Naive thymus-derived CD8-positive, alpha-beta T cell (primary cell): ENCODE measurements around the gene GPC6. TPM values are rescaled to one million over a fixed set of nuclear protein-coding genes. Genes with fewer than 3 reads are reported as not detected.
A peak's percentile ranks its signal among the peaks of the same experiment; 100 is the strongest.

ENCODE experiments used
- ATAC-seq, 2 donors: fragments of 150-1000 bp; cut with Tn5 transposase in 1 of 2; sonication (Bioruptor Pico), chemical (Tn5 transposase) in 1 of 2; 1 replicate in 1 of 2; 2 replicates in 1 of 2; pipeline ENCODE4 v1.10.0; 2021; ENCODE audit warnings: mild to moderate bottlenecking in 2 of 2, moderate library complexity in 2 of 2
- POLR2A ChIA-PET: fragments of 350-600 bp; sonication (Branson Sonifier 250); formaldehyde crosslinking; loops from one replicate; lab custom pipeline; 2021; ENCODE audit warnings: antibody characterized with exemption; lab: Charles Lee
- DNase-seq, 10 donors: peaks; one replicate each; pipeline versions ENCODE4 v3.0.0 to v3.0.0-alpha.2; 2020 to 2022
- H3K27ac Mint-ChIP-seq, 10 donors: one replicate each; pipeline ENCODE4 v1.8.0; 2020 to 2022; ENCODE audit warnings: mild to moderate bottlenecking in 10 of 10, mixed read lengths in 10 of 10, moderate library complexity in 4 of 10, inconsistent platforms in 1 of 10
- H3K27me3 Mint-ChIP-seq, 5 donors: one replicate each; pipeline ENCODE4 v1.8.0; 2021 to 2022; ENCODE audit warnings: mixed read lengths in 5 of 5
- H3K36me3 Mint-ChIP-seq, 3 donors: one replicate each; pipeline ENCODE4 v1.8.0; 2020 to 2022; ENCODE audit warnings: mixed read lengths in 3 of 3, mild to moderate bottlenecking in 2 of 3, inconsistent platforms in 1 of 3
- H3K4me1 Mint-ChIP-seq, 4 donors: one replicate each; pipeline ENCODE4 v1.8.0; 2021 to 2022; ENCODE audit warnings: mixed read lengths in 4 of 4
- H3K4me3 Mint-ChIP-seq, 10 donors: one replicate each; pipeline ENCODE4 v1.8.0; 2020 to 2022; ENCODE audit warnings: mild to moderate bottlenecking in 10 of 10, mixed read lengths in 10 of 10, moderate library complexity in 6 of 10, inconsistent platforms in 1 of 10
- H3K9me3 Mint-ChIP-seq, 9 donors: one replicate each; pipeline ENCODE4 v1.8.0; 2020 to 2022; ENCODE audit warnings: mixed read lengths in 9 of 9, mild to moderate bottlenecking in 3 of 9, inconsistent platforms in 1 of 9, moderate library complexity in 1 of 9
- polyA plus RNA-seq, 3 donors: library from polyadenylated mRNA; unstranded; fragments of 300-500 nt; fragmentation: Illumina TruSeq; gene quantifications; one replicate each; pipeline ENCODE4 v1.2.3, GENCODE V29; 2021
- total RNA-seq, 8 experiments: library from RNA in 2 of 8; stranded (reverse) in 2 of 8; gene quantifications; one replicate each; pipeline ENCODE4 v1.2.3 and lab custom pipeline; 2021 to 2026

The GPC6 gene
- total and polyA plus RNA-seq, 5 experiments from 2014 or later: not detected

DNA sequence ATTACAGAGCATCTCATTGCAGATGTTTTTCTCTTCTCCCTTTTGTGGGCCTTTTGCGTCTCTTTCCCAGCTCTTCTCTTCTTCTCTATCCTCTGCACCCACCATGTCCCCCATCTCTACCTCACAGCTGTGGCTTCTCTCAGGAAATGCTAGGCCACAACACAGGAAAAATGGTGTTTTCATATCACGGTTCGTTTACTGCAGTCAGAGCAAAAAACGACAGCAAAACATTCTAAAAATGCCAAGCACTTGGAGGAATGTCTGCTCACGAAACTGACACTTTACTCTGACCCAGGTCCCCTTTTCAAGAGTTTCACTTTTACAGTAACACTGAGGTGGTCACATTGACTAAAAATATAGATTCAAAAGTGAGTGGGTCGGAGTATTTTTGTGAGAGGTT, 1100.7 kb downstream of the GPC6 start:
- ATAC-seq (peak; percentile 42 to 48), DNase-seq (peak in 5 of 10 donors; percentile 11 to 66 (median 51))
- POLR2A ChIA-PET: interaction anchor here (1.1 kb wide), 1 partner anchor 25 kb away, joined by 3 read pairs; no protein-coding TSS in a partner anchor

DNA sequence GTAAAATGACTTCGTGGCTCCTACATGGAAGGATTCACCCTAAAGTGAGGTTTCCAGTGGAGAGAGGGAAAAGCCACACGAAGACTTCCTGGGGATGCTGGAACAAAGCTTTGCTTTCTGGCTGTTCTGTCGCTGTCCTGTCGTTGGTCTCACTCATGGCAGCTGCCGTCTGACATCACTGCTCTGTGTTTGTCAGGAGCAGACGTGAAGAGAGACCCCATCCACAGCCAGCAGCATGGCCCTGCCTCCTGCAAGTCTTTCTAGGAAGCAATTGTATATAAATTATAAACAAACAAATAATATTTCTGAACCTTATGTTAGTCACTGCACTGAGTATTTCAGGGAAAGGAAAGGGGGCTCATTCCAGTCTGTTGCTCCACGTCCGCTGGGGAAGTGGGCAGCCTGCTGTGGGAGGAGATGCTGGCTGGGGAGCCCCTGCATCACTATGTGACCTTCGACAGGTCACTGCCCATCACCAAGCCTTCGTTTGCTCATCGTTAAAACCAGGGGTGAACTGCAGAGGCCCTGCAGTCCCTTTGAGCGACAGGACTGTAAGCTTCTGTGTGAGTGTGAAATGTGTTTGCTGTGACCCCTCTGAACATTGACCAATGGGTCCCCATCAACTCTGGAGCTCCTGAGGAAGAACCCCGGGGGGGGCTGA, 1101.9 kb downstream of the GPC6 start:
- peaks cover 38 to 79% (median 70%) of the 10 kb centered on the region in 4 donors for H3K4me1 Mint-ChIP-seq
- H3K4me3 Mint-ChIP-seq: peak overlapping the region in 7 of 10 donors; percentile 22 to 65 (median 48)
- H3K27me3 Mint-ChIP-seq: peaks cover 10 to 37% (median 14%) of the 10 kb centered on the region in 5 donors
- peaks cover 0 to 18% (median 10%) of the 10 kb centered on the region in 9 donors for H3K9me3 Mint-ChIP-seq
- H3K36me3 Mint-ChIP-seq: peaks cover 0 to 14% (median 14%) of the 10 kb centered on the region in 3 donors
- H3K27ac Mint-ChIP-seq: peak overlapping the region in 3 of 10 donors; percentile 27 to 86 (median 70)
- POLR2A ChIA-PET: no interaction called here
- DNase-seq (no peak), ATAC-seq (no peak)

More for the DNA sequence above, 1100.7 kb downstream of the GPC6 start:
- Mint-ChIP-seq H3K36me3 (peaks cover 0 to 14% (median 12%) of the 10 kb centered on the region in 3 donors), H3K4me3 (peak overlapping the region; percentile 41 to 86 (median 65)), H3K27me3 (peaks cover 3 to 25% (median 7%) of the 10 kb centered on the region in 5 donors), H3K4me1 (peaks cover 41 to 88% (median 76%) of the 10 kb centered on the region in 4 donors), H3K9me3 (peaks cover 0 to 18% (median 10%) of the 10 kb centered on the region in 9 donors), H3K27ac (peak overlapping the region; percentile 0 to 91 (median 58))

DNA sequence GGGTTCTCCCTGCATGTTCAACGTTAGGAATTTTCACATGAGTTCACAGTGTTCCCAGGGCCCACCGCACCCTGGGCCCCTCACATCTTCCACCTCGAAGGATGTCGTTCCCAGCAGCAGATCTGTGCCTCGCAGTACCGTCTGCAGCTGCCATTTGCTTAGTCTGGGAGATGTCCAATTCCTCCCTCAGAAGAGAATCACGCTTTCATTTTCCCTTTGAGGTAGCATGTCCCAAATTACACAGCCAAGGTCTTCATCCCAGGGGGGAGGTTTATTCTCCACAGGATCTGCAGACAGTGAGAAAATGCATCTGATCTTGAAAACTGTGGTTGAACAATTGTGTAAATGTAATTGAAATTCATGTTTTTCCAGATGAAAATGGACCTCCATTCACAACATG, 1102.7 kb downstream of the GPC6 start:
- ATAC-seq (no peak), DNase-seq (no peak)
- H3K27ac Mint-ChIP-seq: no peak overlapping the region
- H3K9me3 Mint-ChIP-seq: peaks cover 0 to 18% (median 10%) of the 10 kb centered on the region in 9 donors
- H3K36me3 Mint-ChIP-seq: peaks cover 0 to 14% (median 14%) of the 10 kb centered on the region in 3 donors
- POLR2A ChIA-PET: no interaction called here
- peak overlapping the region in 1 of 10 donors; percentile 61 for H3K4me3 Mint-ChIP-seq
- H3K27me3 Mint-ChIP-seq: peaks cover 13 to 44% (median 18%) of the 10 kb centered on the region in 5 donors
- H3K4me1 Mint-ChIP-seq: peaks cover 38 to 71% (median 64%) of the 10 kb centered on the region in 4 donors

DNA sequence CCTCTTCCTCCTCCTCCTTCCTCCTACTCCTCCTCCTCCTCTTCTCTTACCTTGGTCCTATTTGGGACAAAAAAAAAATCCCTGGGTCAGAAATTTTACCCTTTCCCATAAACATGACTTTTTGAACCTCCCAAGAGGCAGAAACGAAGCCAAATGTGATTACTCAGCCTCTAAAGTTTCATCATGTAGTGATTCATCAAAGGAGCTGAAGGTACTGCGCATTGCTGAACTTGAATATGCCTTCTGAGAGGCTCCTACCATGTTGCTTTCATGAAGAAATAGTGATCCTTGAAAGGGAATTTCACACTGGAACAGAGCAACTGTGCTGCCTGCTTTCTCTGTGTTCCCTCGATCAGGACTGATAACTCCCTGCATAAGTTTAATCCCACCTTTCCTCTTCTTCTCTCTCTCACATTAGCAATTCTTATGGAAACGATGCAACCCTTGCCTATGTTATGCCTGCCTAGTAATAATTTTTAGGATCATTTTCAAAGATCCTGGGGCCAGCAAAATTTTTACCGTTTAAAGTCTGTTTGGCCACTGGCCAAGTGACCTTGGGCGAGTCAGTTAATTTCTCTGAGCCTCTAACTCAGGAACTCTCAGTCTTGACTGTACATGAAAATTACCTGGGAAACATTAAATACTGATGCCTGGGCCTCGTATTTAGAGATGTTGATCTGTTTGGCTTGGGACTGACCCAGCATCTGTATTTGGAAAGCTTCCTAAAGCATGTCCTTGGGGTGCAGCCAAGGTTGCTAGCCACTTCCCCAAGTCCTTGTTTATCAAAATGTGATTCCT, 1103.3 kb downstream of the GPC6 start:
- DNase-seq (no peak), ATAC-seq (no peak)
- Mint-ChIP-seq H3K27me3 (peaks cover 13 to 44% (median 18%) of the 10 kb centered on the region in 5 donors), H3K4me1 (peaks cover 35 to 64% (median 57%) of the 10 kb centered on the region in 4 donors), H3K9me3 (peaks cover 0 to 18% (median 9%) of the 10 kb centered on the region in 9 donors), H3K4me3 (peak overlapping the region in 8 of 10 donors; percentile 3 to 61 (median 42)), H3K27ac (peak overlapping the region in 3 of 10 donors; percentile 12 to 67 (median 39)), H3K36me3 (peaks cover 0 to 14% (median 14%) of the 10 kb centered on the region in 3 donors)
- POLR2A ChIA-PET: no interaction called here

DNA sequence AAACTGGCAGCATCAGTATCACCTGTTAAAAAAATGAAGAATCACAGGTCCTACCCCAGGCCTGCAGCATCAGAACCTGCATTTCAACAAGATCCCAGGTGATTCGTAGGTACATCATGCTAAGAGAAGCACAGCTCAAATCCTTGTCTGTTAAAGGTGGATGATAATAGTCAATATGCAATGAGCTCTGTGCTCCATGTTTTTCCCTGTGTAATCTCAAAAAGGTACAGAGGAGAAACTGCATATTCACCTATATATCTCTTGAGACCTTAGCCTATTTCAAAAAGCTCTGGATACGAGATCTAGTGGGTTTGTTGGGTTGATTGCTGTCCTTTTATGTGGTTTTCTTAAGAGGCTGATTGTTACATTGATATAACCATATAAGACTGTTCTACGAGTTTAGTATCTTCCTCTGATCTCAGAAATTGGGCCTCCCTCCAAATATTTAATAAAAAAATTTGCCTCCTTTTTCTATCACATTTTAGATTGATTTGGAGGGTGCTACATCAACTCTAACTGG, 1104.0 kb downstream of the GPC6 start:
- Mint-ChIP-seq H3K4me1 (peaks cover 35 to 58% (median 54%) of the 10 kb centered on the region in 4 donors), H3K9me3 (peaks cover 0 to 17% (median 9%) of the 10 kb centered on the region in 9 donors), H3K4me3 (peak overlapping the region in 8 of 10 donors; percentile 0 to 61 (median 42)), H3K36me3 (peaks cover 0 to 14% (median 14%) of the 10 kb centered on the region in 3 donors), H3K27me3 (peaks cover 13 to 44% (median 18%) of the 10 kb centered on the region in 5 donors), H3K27ac (no peak overlapping the region)
- POLR2A ChIA-PET: interaction anchor here (1.3 kb wide), 1 partner anchor 13 kb away, joined by 3 read pairs; no protein-coding TSS in a partner anchor
- peak; percentile 90 to 95 for ATAC-seq
- peak in 4 of 10 donors; percentile 17 to 78 (median 66) for DNase-seq

DNA sequence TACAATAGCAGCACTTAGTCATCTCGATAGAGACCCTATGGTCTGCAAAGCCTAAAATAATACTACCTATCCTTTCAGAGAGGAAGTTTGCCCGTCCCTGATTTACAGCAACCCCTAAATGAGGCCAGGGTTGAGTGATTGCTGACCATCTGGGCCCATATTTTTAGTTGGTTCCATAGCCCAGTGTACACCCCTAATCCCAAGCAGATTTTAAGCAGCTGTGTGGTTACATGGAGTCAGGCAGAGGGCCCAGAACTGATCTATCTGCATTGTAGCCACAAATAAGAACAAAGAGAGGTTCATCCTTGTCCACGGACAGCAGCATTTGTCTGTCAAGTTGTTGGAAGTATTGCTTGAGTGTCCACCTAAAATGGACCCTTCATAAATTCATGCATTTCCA, 1104.7 kb downstream of the GPC6 start:
- Mint-ChIP-seq H3K27me3 (peaks cover 13 to 50% (median 19%) of the 10 kb centered on the region in 5 donors), H3K4me3 (no peak overlapping the region), H3K9me3 (peaks cover 0 to 12% (median 9%) of the 10 kb centered on the region in 9 donors), H3K27ac (no peak overlapping the region), H3K36me3 (peaks cover 0 to 14% (median 10%) of the 10 kb centered on the region in 3 donors), H3K4me1 (peaks cover 33 to 56% (median 49%) of the 10 kb centered on the region in 4 donors)
- ATAC-seq (no peak), DNase-seq (no peak)
- POLR2A ChIA-PET: interaction anchor here (1.3 kb wide), 1 partner anchor 14 kb away, joined by 3 read pairs; no protein-coding TSS in a partner anchor

DNA sequence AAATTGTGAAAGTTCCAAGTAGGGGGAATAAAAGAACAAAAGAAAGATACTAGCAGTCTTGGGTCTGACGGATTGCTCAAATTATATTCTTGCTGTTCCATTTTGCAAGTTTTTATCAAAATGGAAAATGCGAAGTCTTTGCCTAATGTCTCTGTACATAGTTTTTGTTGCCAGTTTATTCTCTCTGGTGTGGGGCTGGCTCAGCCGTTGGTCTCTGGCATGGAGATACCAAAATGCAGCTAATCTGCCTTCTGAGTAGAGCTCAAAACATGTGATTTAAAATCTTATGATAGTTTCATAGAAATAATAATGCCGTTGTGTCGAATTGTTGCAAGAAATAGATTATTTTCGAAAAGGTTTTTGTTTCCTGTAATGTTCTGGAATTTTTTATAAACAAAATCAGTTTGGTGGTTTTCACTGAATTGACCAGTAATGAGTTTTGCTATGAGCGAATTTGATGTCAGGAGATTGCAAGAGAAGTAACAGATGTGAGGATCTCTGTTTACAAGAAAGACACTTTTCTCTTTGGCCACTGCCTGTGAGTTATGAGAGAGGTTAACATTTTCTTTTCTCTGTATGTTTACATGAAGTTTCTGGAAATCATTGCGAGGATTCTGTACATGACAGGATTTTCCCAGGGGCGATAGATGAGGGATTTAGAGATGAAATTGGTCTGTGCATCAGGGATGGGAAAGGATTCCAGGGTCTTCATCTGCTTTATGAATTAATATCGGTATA, 1105.9 kb downstream of the GPC6 start:
- DNase-seq (no peak), ATAC-seq (no peak)
- Mint-ChIP-seq H3K4me3 (no peak overlapping the region), H3K9me3 (peaks cover 0 to 2% (median 0%) of the 10 kb centered on the region in 9 donors), H3K4me1 (peaks cover 26 to 43% (median 37%) of the 10 kb centered on the region in 4 donors), H3K27ac (no peak overlapping the region), H3K27me3 (peaks cover 13 to 53% (median 19%) of the 10 kb centered on the region in 5 donors), H3K36me3 (peaks cover 0 to 5% (median 0%) of the 10 kb centered on the region in 3 donors)
- POLR2A ChIA-PET: no interaction called here

DNA sequence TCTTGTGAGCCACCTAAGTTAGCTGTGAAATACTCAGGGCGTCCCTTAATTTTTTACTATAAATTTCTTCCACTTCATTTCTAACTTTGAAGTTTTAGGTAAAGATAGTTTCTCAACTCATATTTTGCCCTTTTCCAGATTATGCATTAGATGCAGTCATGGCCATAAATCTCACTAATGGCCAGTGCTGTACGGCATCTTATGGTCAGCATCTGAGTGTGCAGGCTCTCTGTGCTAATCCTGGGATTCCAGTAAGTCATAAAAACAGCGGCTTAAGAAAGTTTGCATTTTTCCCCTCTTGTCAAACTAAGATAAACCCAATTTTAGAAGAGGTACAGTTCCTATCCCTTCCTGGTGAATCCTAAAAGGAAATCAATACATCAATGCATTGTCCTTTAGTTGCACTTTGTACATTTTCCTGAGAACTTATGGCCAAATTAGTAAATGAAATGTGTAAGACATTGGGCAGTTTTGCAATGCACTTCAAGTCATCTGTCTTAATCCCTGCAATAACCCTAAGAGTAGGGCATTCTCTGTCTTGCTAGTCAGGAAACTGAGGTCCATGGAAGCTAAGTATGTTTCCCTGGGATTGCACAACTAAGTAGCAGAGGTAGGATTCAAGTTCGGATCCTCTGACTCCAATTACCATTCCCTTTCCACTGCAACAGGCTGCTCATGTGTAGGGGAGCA, 1106.7 kb downstream of the GPC6 start:
- Mint-ChIP-seq H3K27ac (no peak overlapping the region), H3K27me3 (peaks cover 13 to 53% (median 19%) of the 10 kb centered on the region in 5 donors)
- DNase-seq: no peak

DNA sequence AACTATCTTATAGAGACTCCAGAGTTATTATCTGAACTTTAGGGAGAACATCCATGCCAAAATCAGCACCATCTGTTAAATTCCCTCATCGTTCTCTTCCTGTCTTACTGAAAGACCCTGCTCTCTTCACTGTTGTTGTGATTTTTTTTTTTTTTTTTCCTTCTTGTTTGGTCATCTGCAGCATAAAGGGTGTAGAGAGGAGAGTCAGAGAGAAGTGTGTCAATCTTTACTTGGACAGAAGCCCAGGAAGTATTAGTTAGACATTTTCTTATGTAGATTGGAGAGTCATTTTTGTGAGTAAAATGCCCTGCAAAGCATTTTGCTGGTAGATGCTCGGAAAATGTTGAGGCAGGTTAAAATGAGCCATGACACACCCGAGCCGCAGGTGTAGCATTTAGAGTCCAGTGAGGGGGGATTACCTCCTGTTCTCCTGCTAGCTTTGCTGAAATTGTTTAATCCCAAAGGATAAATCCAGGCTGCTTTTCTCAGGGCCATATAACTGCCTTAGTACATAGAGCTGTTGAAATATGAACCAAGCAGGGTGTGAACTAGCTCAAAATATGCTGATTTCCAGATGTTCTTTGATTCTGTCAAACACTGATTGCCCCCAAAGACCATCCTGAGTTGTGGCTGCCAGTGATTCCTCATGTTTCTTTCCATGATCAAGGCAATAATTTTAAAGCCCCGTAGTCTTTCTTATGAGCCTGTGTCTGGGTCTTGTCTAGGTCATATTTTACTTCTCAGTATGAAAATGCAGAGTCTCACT, 1109.3 kb downstream of the GPC6 start:
- DNase-seq (no peak), ATAC-seq (no peak)
- Mint-ChIP-seq H3K4me1 (peaks cover 5 to 19% (median 6%) of the 10 kb centered on the region in 4 donors), H3K27me3 (peaks cover 10 to 41% (median 16%) of the 10 kb centered on the region in 5 donors), H3K9me3 (no peaks in the 10 kb centered on the region), H3K27ac (no peak overlapping the region), H3K4me3 (no peak overlapping the region), H3K36me3 (peaks cover 0 to 5% (median 0%) of the 10 kb centered on the region in 3 donors)
- POLR2A ChIA-PET: interaction anchor here (0.7 kb wide), 1 partner anchor 22 kb away, joined by 3 read pairs; no protein-coding TSS in a partner anchor

More for the DNA sequence above, 1106.7 kb downstream of the GPC6 start:
- ATAC-seq: no peak
- Mint-ChIP-seq H3K36me3 (peaks cover 0 to 5% (median 0%) of the 10 kb centered on the region in 3 donors), H3K9me3 (no peaks in the 10 kb centered on the region), H3K4me1 (peaks cover 21 to 36% (median 30%) of the 10 kb centered on the region in 4 donors), H3K4me3 (no peak overlapping the region)
- POLR2A ChIA-PET: no interaction called here

DNA sequence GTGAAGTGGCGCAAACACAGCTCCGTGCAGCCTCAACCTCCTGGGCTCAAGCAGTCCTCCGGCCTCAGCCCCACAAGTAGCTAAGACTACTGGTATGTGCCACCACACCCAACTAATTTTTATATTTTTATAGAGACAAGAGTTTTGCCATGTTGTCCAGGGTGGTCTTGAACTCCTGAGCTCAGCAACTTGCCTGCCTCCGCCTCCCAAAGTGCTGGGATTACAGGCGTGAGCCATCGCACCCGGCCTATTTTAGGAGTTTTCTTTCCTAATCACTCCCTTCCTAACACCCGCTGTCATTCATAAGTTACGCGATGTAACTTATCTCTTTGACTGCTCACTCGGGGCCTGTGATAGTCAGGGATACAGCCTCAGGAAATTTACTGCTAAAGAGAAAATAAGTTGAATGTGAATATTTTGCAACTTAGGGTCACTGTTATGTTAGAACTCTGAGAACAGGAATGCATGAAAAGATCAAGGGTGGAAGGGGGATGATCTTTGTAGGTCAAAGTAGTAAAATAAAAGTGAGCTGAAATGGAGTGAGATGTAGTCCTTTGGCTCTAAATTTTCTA, 1112.6 kb downstream of the GPC6 start:
- no peaks in the 10 kb centered on the region for H3K36me3 Mint-ChIP-seq
- H3K4me3 Mint-ChIP-seq: no peak overlapping the region
- ATAC-seq: no peak
- POLR2A ChIA-PET: no interaction called here
- H3K4me1 Mint-ChIP-seq: no peaks in the 10 kb centered on the region
- no peak overlapping the region for H3K27ac Mint-ChIP-seq
- H3K27me3 Mint-ChIP-seq: peaks cover 0 to 9% (median 2%) of the 10 kb centered on the region in 5 donors
- no peak for DNase-seq
- no peaks in the 10 kb centered on the region for H3K9me3 Mint-ChIP-seq
